ENCODE results near the gene GPR68.
"Not testable (repeated sequence)": the region's sequence is repeated elsewhere in the genome, so short reads cannot be mapped to it uniquely, and the experiment has no call there.

GRCh38 chr14:91226360-91226759 is 18.1 kb downstream of the GPR68 start:
- not testable (repeated sequence) for TF ChIP-seq EZH2phosphoT487 (IDR thresholded peaks at IDR 0.05; ENCODE audit: low read depth); CTCF (IDR thresholded peaks at IDR 0.05; ENCODE audit: low read depth, low read length)

Measured in OCI-LY3 (cell line).